ENCODE data around the gene COL11A1. TPM values are rescaled to one million over a fixed set of nuclear protein-coding genes. Genes with fewer than 3 reads are reported as not detected.

The COL11A1 gene
- total RNA-seq, 1 experiment from 2014 or later = not detected

GRCh38 chr1:103111926-103112325 is 3.6 kb upstream of the COL11A1 start:
- intact Hi-C loops (cut with micrococcal nuclease; ENCODE audit: unreplicated experiment) = no loop called here
- no peak overlapping the region for H3K27ac ChIP-seq
- POLR2A ChIA-PET (ENCODE audit: unreplicated experiment) = no interaction called here

GRCh38 chr1:103110701-103111100 is 2.4 kb upstream of the COL11A1 start:
- no peaks in the 10 kb centered on the region for H3K36me3 ChIP-seq (ENCODE audit: low read depth)
- no peaks in the 10 kb centered on the region for H3K27me3 ChIP-seq (ENCODE audit: insufficient read depth, low read depth)
- ChIA-PET CTCF (interaction anchor here (0.6 kb wide), 1 partner anchor 140 kb away, joined by 3 read pairs; no protein-coding TSS in a partner anchor), POLR2A (ENCODE audit: unreplicated experiment) (no interaction called here)
- no peak overlapping the region for H3K4me3 ChIP-seq
- no peaks in the 10 kb centered on the region for H4K20me1 ChIP-seq (ENCODE audit: insufficient read depth)
- intact Hi-C loops (cut with micrococcal nuclease; ENCODE audit: unreplicated experiment) = no loop called here
- H3F3A ChIP-seq (ENCODE audit: insufficient read depth, low read depth) = no peaks in the 10 kb centered on the region
- no peaks in the 10 kb centered on the region for H3K9me3 ChIP-seq (ENCODE audit: insufficient read depth, low read depth)
- H3K27ac ChIP-seq = no peak overlapping the region
- no peak for TF ChIP-seq EZH2 (IDR thresholded peaks at IDR 0.05; ENCODE audit: low read depth)
- no peak for TF ChIP-seq CTCF (conservative IDR thresholded peaks at IDR 0.05)
- no peaks in the 10 kb centered on the region for H3K4me1 ChIP-seq (replicated peaks; ENCODE audit: insufficient read depth)
- H2AFZ ChIP-seq = no peak overlapping the region
- BruUV-seq (replicated peaks) = no TSS peak
- no peaks in the 10 kb centered on the region for H3K79me2 ChIP-seq (ENCODE audit: low read depth)
- no peak for DNase-seq
- H3K4me2 ChIP-seq = no peak overlapping the region
- H3K9me2 ChIP-seq (ENCODE audit: insufficient read depth) = no peaks in the 10 kb centered on the region

More at GRCh38 chr1:103111926-103112325, 3.6 kb upstream of the COL11A1 start:
- Histone ChIP-seq H3K79me2 (ENCODE audit: low read depth) (no peaks in the 10 kb centered on the region), H3K4me1 (replicated peaks; ENCODE audit: insufficient read depth) (no peaks in the 10 kb centered on the region), H3K4me3 (no peak overlapping the region), H2AFZ (no peak overlapping the region), H3K36me3 (ENCODE audit: low read depth) (no peaks in the 10 kb centered on the region), H3F3A (ENCODE audit: insufficient read depth, low read depth) (no peaks in the 10 kb centered on the region), H3K4me2 (no peak overlapping the region), H3K9me2 (ENCODE audit: insufficient read depth) (no peaks in the 10 kb centered on the region), H3K9me3 (ENCODE audit: insufficient read depth, low read depth) (no peaks in the 10 kb centered on the region), H3K27me3 (ENCODE audit: insufficient read depth, low read depth) (no peaks in the 10 kb centered on the region), H4K20me1 (ENCODE audit: insufficient read depth) (no peaks in the 10 kb centered on the region)
- CTCF ChIA-PET = no interaction called here
- no peak for DNase-seq
- TF ChIP-seq CTCF (conservative IDR thresholded peaks at IDR 0.05) = no peak
- no peak for TF ChIP-seq EZH2 (IDR thresholded peaks at IDR 0.05; ENCODE audit: low read depth)
- BruUV-seq (replicated peaks) = no TSS peak

- ChIA-PET CTCF (no interaction called here), POLR2A (ENCODE audit: unreplicated experiment) (no interaction called here)
- no peaks in the 10 kb centered on the region for H3K4me1 ChIP-seq (replicated peaks; ENCODE audit: insufficient read depth)
- no peaks in the 10 kb centered on the region for H4K20me1 ChIP-seq (ENCODE audit: insufficient read depth)
- no peaks in the 10 kb centered on the region for H3K79me2 ChIP-seq (ENCODE audit: low read depth)
- no peak overlapping the region for H3K4me3 ChIP-seq
- no peak overlapping the region for H3K4me2 ChIP-seq
- no peaks in the 10 kb centered on the region for H3K9me3 ChIP-seq (ENCODE audit: insufficient read depth, low read depth)
- H3F3A ChIP-seq (ENCODE audit: insufficient read depth, low read depth) = no peaks in the 10 kb centered on the region
- no peaks in the 10 kb centered on the region for H3K27me3 ChIP-seq (ENCODE audit: insufficient read depth, low read depth)
- H3K9me2 ChIP-seq (ENCODE audit: insufficient read depth) = no peaks in the 10 kb centered on the region
- DNase-seq = no peak
- TF ChIP-seq CTCF (conservative IDR thresholded peaks at IDR 0.05) = no peak
- TF ChIP-seq EZH2 (IDR thresholded peaks at IDR 0.05; ENCODE audit: low read depth) = no peak
- H3K27ac ChIP-seq = no peak overlapping the region
- intact Hi-C loops (cut with micrococcal nuclease; ENCODE audit: unreplicated experiment) = loop anchor here (10.0 kb wide), 1 partner anchor 345 kb away; no protein-coding TSS in a partner anchor
- no peaks in the 10 kb centered on the region for H3K36me3 ChIP-seq (ENCODE audit: low read depth)
- no peak overlapping the region for H2AFZ ChIP-seq
- BruUV-seq (replicated peaks) = no TSS peak
Measured at GRCh38 chr1:103109311-103109920, 1.1 kb upstream of the COL11A1 start.

Data from PC-9 (cell line).